Measurements from ENCODE around the gene KCNS3. TPM values are rescaled to one million over a fixed set of nuclear protein-coding genes. Genes with fewer than 3 reads are reported as not detected.

Gene KCNS3
- total RNA-seq, 1 experiment from 2014 or later, result 72.5 TPM

Other genes starting within 250 kb of the KCNS3 start
- gene SMC6, start 124.9 kb upstream of the KCNS3 start, total RNA-seq (2014; rRNA removed; shearing (Covaris generic)), result 12.5 and 12.9 TPM in 2 replicates
- 7.1 and 11.3 TPM in 2 replicates for gene GEN1, start 124.5 kb upstream of the KCNS3 start, total RNA-seq (2014; rRNA removed; shearing (Covaris generic))
- gene MSGN1, start 62.2 kb upstream of the KCNS3 start, total RNA-seq (2014; rRNA removed; shearing (Covaris generic)), result not detected in 2 replicates

Data from M059J (cell line).